ENCODE data around the gene PGGT1B. TPM values are rescaled to one million over a fixed set of nuclear protein-coding genes. Genes with fewer than 3 reads are reported as not detected.
A peak's percentile ranks its signal among the peaks of the same experiment; 100 is the strongest.

Gene PGGT1B
- total and polyA plus RNA-seq, 9 of the 15 experiments (the other 6 are each of a cell fraction or from before 2014, with no cell fraction given): 5.3 to 33.7 (median 19.8) TPM

DNA sequence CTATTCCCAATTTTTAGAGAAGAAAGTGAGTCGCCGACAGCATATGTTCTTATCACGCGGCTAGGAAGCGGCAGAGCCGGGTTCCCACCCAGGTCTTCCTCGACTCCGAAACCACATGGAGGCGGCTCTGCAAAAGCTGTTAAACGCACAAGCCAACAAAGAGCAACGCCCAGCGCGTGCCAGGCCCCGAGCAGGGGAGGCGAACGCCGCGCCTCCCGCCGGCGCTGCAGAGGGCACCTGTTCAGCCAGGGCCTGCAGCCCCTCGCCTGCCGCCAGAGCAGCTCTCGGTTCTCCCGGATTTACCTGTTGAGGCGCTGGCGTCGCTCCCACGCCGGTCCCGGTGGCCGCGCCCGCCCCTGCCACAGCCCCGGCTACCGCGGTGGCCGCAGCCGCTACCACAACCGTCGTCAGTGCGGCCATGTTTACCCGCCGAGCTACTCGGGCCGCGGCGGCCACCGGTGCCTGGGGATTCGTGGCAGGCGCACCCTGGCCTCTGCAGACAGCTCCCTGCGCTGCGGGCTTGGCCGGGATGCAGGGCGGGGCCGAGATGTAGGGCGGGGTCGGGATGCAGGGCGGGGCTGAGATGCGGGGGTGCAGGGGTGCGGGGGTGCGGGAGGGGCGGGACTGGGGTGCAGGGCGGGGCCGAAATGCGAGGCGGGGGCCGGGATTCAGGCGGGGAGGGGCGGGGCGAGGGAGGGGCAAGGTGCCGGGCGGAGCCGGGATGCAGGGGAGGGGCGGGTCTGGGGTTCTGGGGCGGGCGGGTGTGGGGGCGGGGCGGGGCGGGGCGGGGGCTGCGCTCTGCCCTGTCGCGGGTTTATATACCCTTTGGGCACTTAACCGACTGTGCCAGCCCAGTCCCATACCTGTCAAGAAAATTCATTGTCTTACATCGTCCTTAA lies 33.7 kb upstream of the PGGT1B start, which contains the start of gene CCDC112 (continued):
- TF ChIP-seq, protein P1, sequence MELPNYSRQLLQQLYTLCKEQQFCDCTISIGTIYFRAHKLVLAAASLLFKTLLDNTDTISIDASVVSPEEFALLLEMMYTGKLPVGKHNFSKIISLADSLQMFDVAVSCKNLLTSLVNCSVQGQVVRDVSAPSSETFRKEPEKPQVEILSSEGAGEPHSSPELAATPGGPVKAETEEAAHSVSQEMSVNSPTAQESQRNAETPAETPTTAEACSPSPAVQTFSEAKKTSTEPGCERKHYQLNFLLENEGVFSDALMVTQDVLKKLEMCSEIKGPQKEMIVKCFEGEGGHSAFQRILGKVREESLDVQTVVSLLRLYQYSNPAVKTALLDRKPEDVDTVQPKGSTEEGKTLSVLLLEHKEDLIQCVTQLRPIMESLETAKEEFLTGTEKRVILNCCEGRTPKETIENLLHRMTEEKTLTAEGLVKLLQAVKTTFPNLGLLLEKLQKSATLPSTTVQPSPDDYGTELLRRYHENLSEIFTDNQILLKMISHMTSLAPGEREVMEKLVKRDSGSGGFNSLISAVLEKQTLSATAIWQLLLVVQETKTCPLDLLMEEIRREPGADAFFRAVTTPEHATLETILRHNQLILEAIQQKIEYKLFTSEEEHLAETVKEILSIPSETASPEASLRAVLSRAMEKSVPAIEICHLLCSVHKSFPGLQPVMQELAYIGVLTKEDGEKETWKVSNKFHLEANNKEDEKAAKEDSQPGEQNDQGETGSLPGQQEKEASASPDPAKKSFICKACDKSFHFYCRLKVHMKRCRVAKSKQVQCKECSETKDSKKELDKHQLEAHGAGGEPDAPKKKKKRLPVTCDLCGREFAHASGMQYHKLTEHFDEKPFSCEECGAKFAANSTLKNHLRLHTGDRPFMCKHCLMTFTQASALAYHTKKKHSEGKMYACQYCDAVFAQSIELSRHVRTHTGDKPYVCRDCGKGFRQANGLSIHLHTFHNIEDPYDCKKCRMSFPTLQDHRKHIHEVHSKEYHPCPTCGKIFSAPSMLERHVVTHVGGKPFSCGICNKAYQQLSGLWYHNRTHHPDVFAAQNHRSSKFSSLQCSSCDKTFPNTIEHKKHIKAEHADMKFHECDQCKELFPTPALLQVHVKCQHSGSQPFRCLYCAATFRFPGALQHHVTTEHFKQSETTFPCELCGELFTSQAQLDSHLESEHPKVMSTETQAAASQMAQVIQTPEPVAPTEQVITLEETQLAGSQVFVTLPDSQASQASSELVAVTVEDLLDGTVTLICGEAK (IDR thresholded peaks at IDR 0.05): no peak
- TF ChIP-seq, protein P1 (CRISPR knock-in tag; IDR thresholded peaks at IDR 0.05): peak; percentile 14; the same call in 1 of the 2 replicates
- peak; percentile 28 to 77; a peak in 2 of 4 replicates for TF ChIP-seq NONO (IDR thresholded peaks at IDR 0.05; ENCODE audit: low read depth in 2 of 2, low read length in 1 of 2)
- TF ChIP-seq FOXK1 (CRISPR knock-in tag; IDR thresholded peaks at IDR 0.05; ENCODE audit: borderline replicate concordance): peak; percentile 76; the same call in 1 of the 2 replicates
- TF ChIP-seq CTBP1 (IDR thresholded peaks at IDR 0.05; ENCODE audit: borderline replicate concordance): peak; percentile 75
- peak; percentile 62 for TF ChIP-seq TBP (optimal IDR thresholded peaks at IDR 0.05; ENCODE audit: low read depth, low read length)
- TF ChIP-seq, protein P2, sequence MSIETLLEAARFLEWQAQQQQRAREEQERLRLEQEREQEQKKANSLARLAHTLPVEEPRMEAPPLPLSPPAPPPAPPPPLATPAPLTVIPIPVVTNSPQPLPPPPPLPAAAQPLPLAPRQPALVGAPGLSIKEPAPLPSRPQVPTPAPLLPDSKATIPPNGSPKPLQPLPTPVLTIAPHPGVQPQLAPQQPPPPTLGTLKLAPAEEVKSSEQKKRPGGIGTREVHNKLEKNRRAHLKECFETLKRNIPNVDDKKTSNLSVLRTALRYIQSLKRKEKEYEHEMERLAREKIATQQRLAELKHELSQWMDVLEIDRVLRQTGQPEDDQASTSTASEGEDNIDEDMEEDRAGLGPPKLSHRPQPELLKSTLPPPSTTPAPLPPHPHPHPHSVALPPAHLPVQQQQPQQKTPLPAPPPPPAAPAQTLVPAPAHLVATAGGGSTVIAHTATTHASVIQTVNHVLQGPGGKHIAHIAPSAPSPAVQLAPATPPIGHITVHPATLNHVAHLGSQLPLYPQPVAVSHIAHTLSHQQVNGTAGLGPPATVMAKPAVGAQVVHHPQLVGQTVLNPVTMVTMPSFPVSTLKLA (conservative IDR thresholded peaks at IDR 0.05): peak in 1 of 2 experiments; percentile 72; a peak in 3 of 4 replicates
- TF ChIP-seq PML (IDR thresholded peaks at IDR 0.05; ENCODE audit: low read length): 0 out of 2 replicates have a peak, but pooled peaks have one; percentile 45
- peak; percentile 68 for TF ChIP-seq POLR2A (conservative IDR thresholded peaks at IDR 0.05)
- peak; percentile 90 for TF ChIP-seq POLR2G (IDR thresholded peaks at IDR 0.05; ENCODE audit: low read depth, low read length)
- TF ChIP-seq, protein P3, sequence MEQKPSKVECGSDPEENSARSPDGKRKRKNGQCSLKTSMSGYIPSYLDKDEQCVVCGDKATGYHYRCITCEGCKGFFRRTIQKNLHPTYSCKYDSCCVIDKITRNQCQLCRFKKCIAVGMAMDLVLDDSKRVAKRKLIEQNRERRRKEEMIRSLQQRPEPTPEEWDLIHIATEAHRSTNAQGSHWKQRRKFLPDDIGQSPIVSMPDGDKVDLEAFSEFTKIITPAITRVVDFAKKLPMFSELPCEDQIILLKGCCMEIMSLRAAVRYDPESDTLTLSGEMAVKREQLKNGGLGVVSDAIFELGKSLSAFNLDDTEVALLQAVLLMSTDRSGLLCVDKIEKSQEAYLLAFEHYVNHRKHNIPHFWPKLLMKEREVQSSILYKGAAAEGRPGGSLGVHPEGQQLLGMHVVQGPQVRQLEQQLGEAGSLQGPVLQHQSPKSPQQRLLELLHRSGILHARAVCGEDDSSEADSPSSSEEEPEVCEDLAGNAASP (IDR thresholded peaks at IDR 0.05): no peak
- TF ChIP-seq, protein P4, sequence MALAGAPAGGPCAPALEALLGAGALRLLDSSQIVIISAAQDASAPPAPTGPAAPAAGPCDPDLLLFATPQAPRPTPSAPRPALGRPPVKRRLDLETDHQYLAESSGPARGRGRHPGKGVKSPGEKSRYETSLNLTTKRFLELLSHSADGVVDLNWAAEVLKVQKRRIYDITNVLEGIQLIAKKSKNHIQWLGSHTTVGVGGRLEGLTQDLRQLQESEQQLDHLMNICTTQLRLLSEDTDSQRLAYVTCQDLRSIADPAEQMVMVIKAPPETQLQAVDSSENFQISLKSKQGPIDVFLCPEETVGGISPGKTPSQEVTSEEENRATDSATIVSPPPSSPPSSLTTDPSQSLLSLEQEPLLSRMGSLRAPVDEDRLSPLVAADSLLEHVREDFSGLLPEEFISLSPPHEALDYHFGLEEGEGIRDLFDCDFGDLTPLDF (CRISPR knock-in tag; IDR thresholded peaks at IDR 0.05): peak; percentile 70; the same call in 1 of the 2 replicates
- TF ChIP-seq, protein P5, sequence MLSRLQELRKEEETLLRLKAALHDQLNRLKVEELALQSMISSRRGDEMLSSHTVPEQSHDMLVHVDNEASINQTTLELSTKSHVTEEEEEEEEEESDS (CRISPR knock-in tag; IDR thresholded peaks at IDR 0.05): no peak
